SK-N-SH treated with all-trans-retinoic acid at 6 μM for 48 hours (cell line): Measurements from ENCODE around the gene SLC4A7.

Experiments used
- CREB5 ChIP-seq: fragments of 250-450 bp; sonication (Bioruptor Pico); IDR thresholded peaks from 2 replicates; pipeline ENCODE4 v1.5.1; 2020; ENCODE audit warnings: low read depth, mild to moderate bottlenecking, moderate library complexity
- ISL1 ChIP-seq: fragments of 250-450 bp; sonication (Bioruptor Pico); IDR thresholded peaks from 2 replicates; pipeline ENCODE4 v2.1.2; 2022; ENCODE audit warnings: mild to moderate bottlenecking, moderate library complexity
- PATZ1 ChIP-seq: fragments of 250-450 bp; sonication (Bioruptor Pico); IDR thresholded peaks from 2 replicates; pipeline ENCODE4 v1.8.0; 2020; ENCODE audit warnings: mild to moderate bottlenecking, moderate library complexity, borderline replicate concordance

- no peak for TF ChIP-seq ISL1 (CRISPR knock-in tag)
- no peak for TF ChIP-seq CREB5 (CRISPR knock-in tag)
- TF ChIP-seq PATZ1 (CRISPR knock-in tag): no peak
These were observed 27.6 kb downstream of the SLC4A7 start for GRCh38 chr3:27456554-27456953.
